ENCODE data around the gene BRD9. TPM values are rescaled to one million over a fixed set of nuclear protein-coding genes. Genes with fewer than 3 reads are reported as not detected.

The BRD9 gene
- 32.5 and 32.7 TPM in 2 replicates for total RNA-seq

GRCh38 chr5:892394-893136, at the start of gene BRD9, which contains the start of gene TRIP13:
Gene BRD9 (minus strand): TSS chr5:892801. CDS start chr5:892657, 144 bp downstream.
Gene TRIP13 (plus strand): TSS chr5:892884. CDS start chr5:892999, 115 bp downstream.

GRCh38 chr5:850511-851006, 42.0 kb downstream of the BRD9 start, which contains the start of gene ZDHHC11:
Gene ZDHHC11 (minus strand): TSS chr5:850986. CDS start chr5:850602, 384 bp downstream.

Other genes with a start within 250 kb of the BRD9 start
- 0.09 and 0.11 TPM in 2 replicates for gene TPPP, start 199.4 kb downstream of the BRD9 start, total RNA-seq
- gene ZDHHC11B, start 108.1 kb downstream of the BRD9 start, total RNA-seq: under 0.01 TPM in 1 of 2 replicates, not detected in the other
- gene ZDHHC11, start 41.8 kb downstream of the BRD9 start, total RNA-seq: 0.11 and 0.26 TPM in 2 replicates
- 4.3 and 6.1 TPM in 2 replicates for gene TRIP13, start 83 bp upstream of the BRD9 start, total RNA-seq
- under 0.01 and 0.11 TPM in 2 replicates for gene NKD2, start 116.0 kb upstream of the BRD9 start, total RNA-seq
- gene SLC12A7, start 219.3 kb upstream of the BRD9 start, total RNA-seq: 18.4 and 19.1 TPM in 2 replicates

Measured in dermis lymphatic vessel endothelial cell (primary cell).